ENCODE results near the gene ATP5F1E. TPM values are rescaled to one million over a fixed set of nuclear protein-coding genes. Genes with fewer than 3 reads are reported as not detected.

The ATP5F1E gene
- total and polyA plus RNA-seq, 2 of the 4 experiments (the other 2 are of a cell fraction), result 3.8 to 34.5 TPM

- Histone ChIP-seq H2BK120ac (ENCODE audit: low read depth, low read length) (no peak overlapping the region), H3K9me3 (ENCODE audit: control insufficient read depth, insufficient read depth, low read length) (no peaks in the 10 kb centered on the region), H4K91ac (ENCODE audit: insufficient read depth, low read depth, low read length) (no peak overlapping the region), H3K9me1 (ENCODE audit: insufficient read depth, low read length) (peaks cover 11% of the 10 kb centered on the region; the same call in 1 of the 2 replicates), H4K5ac (ENCODE audit: low read depth, low read length) (no peak overlapping the region), H3K36me3 (ENCODE audit: control insufficient read depth, insufficient read depth, low read length) (peaks cover 22% of the 10 kb centered on the region), H3K4me3 (ENCODE audit: insufficient read depth, low read depth, low read length) (no peak overlapping the region), H2BK15ac (ENCODE audit: low read depth, low read length) (no peak overlapping the region), H3K18ac (ENCODE audit: low read depth, low read length) (no peak overlapping the region), H3K4me2 (ENCODE audit: low read depth, low read length) (no peak overlapping the region), H2BK5ac (ENCODE audit: low read depth, low read length, poor library complexity, severe bottlenecking) (no peak overlapping the region), H3K4me1 (ENCODE audit: control insufficient read depth, insufficient read depth, low read length) (peaks cover 12% of the 10 kb centered on the region), H3K14ac (replicated peaks; ENCODE audit: low read depth, low read length) (no peak overlapping the region), H3K23ac (ENCODE audit: low read depth, low read length) (no peak overlapping the region), H3K27ac (ENCODE audit: insufficient read depth, low read length) (no peak overlapping the region), H3K4ac (ENCODE audit: low read depth, low read length) (no peak overlapping the region), H2AK9ac (replicated peaks; ENCODE audit: low read depth, low read length, poor library complexity) (peak overlapping the region; percentile 26), H3K79me1 (ENCODE audit: low read depth in 1 of 2, low read length in 2 of 2) (peaks cover 10 to 33% of the 10 kb centered on the region in 2 experiments; a peak in 3 of 4 replicates), H4K20me1 (ENCODE audit: insufficient read depth, low read length) (no peaks in the 10 kb centered on the region; the same call in 1 of the 2 replicates), H2AFZ (replicated peaks; ENCODE audit: low read length, poor library complexity) (peak overlapping the region; percentile 5), H3K27me3 (ENCODE audit: control insufficient read depth, insufficient read depth, low read length) (no peaks in the 10 kb centered on the region), H2BK20ac (ENCODE audit: low read depth, low read length) (no peak overlapping the region), H3K56ac (ENCODE audit: extremely low read depth, insufficient read depth, low read length) (no peak overlapping the region), H3K9ac (ENCODE audit: low read depth, low read length) (no peak overlapping the region), H4K8ac (ENCODE audit: low read depth in 2 of 2, low read length in 2 of 2) (no peak overlapping the region), H2AK5ac (ENCODE audit: low read depth, low read length) (no peak overlapping the region)
- ChIA-PET CTCF (no interaction called here), POLR2A (ENCODE audit: unreplicated experiment) (no interaction called here)
- no TSS peak for BruUV-seq (replicated peaks)
- WGBS, 2 experiments (ENCODE audit: extremely low coverage in 2 of 2, insufficient read length in 1 of 2), result 95% methylated on average over 23 of the region's 27 CpGs; no CpG with 5 or more reads in 1 of the 2 experiments
- no peak for TF ChIP-seq ELK1 (IDR thresholded peaks at IDR 0.05; ENCODE audit: borderline replicate concordance, low read depth, low read length)
- TF ChIP-seq MAFK (IDR thresholded peaks at IDR 0.05; ENCODE audit: low read depth, low read length), result no peak
- no peak for TF ChIP-seq NFE2L2 (IDR thresholded peaks at IDR 0.05; ENCODE audit: low read depth, low read length)
- TF ChIP-seq RAD21 (IDR thresholded peaks at IDR 0.05; ENCODE audit: low read length), result no peak
- no peak for TF ChIP-seq RFX5 (IDR thresholded peaks at IDR 0.05; ENCODE audit: low read depth, low read length)
- no peak for TF ChIP-seq MAZ (IDR thresholded peaks at IDR 0.05; ENCODE audit: borderline replicate concordance, low read depth, low read length)
- TF ChIP-seq POLR2A (IDR thresholded peaks at IDR 0.05; ENCODE audit: low read depth, low read length), result no peak
- TF ChIP-seq CTCF (conservative IDR thresholded peaks at IDR 0.05; ENCODE audit: low read depth, low read length), result no peak
- no peak for TF ChIP-seq USF2 (IDR thresholded peaks at IDR 0.05; ENCODE audit: low read depth, low read length)
- TF ChIP-seq MXI1 (IDR thresholded peaks at IDR 0.05; ENCODE audit: borderline replicate concordance, low read depth, low read length), result no peak
- no peak for TF ChIP-seq BHLHE40 (IDR thresholded peaks at IDR 0.05; ENCODE audit: low read depth, low read length)
- TF ChIP-seq CEBPB (IDR thresholded peaks at IDR 0.05; ENCODE audit: low read depth, low read length), result no peak
- TF ChIP-seq SMC3 (IDR thresholded peaks at IDR 0.05; ENCODE audit: low read depth, low read length), result no peak
- no peak for TF ChIP-seq FOS (IDR thresholded peaks at IDR 0.05; ENCODE audit: low read depth, low read length)
- TF ChIP-seq CHD1 (IDR thresholded peaks at IDR 0.05; ENCODE audit: low read depth, low read length), result no peak
- no peak for TF ChIP-seq RCOR1 (IDR thresholded peaks at IDR 0.05; ENCODE audit: insufficient replicate concordance, low read length)
- dilution Hi-C loops (cut with HindIII; ENCODE audit: low sequenced_read_pairs, unreplicated experiment) (no loop called here), intact Hi-C loops (cut with micrococcal nuclease) (no loop called here), in situ Hi-C loops (cut with MboI; ENCODE audit: low sequenced_read_pairs) (no loop called here)
- no peak for DNase-seq
- ATAC-seq (ENCODE audit: low read depth), result no peak
Observed at GRCh38 chr20:59001449-59002171, 30.5 kb downstream of the ATP5F1E start.
